ENCODE measurements around the gene RHOBTB3.

DNA sequence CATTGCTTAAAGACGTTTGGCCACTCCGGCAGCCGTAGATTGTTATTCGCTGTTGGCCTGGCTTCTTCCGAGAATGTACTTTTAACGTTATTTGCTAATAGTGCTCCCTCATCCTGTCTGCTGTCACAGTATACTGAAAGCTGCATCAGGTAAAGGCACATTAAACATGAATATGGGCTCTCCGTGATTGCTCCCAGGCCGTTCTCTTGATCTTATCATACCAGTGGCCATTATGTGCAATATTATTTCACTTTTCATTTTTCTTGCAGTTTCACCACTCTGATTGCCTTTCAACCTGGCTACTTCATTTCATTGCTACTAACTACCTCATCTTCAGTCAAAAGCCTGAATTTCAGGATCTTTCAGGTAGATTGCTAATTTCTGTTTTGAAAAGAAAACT lies 57.4 kb downstream of the RHOBTB3 start:
- TF ChIP-seq EZH2phosphoT487 (IDR thresholded peaks at IDR 0.05; ENCODE audit: insufficient read depth, low read depth) (no peak), EZH2 (IDR thresholded peaks at IDR 0.05; ENCODE audit: insufficient read depth, poor library complexity, severe bottlenecking) (no peak)
